Colon (tissue), 2 donors: ENCODE measurements around the gene PTPRF.

ENCODE experiments used
- FAIRE-seq: peaks from 2 replicates; lab custom pipeline; 2012; peaks lifted over from hg19 to GRCh38; lab: Jason Lieb, UNC
- donor health status: control.
- donor health status: control.

PTPRF gene

DNA sequence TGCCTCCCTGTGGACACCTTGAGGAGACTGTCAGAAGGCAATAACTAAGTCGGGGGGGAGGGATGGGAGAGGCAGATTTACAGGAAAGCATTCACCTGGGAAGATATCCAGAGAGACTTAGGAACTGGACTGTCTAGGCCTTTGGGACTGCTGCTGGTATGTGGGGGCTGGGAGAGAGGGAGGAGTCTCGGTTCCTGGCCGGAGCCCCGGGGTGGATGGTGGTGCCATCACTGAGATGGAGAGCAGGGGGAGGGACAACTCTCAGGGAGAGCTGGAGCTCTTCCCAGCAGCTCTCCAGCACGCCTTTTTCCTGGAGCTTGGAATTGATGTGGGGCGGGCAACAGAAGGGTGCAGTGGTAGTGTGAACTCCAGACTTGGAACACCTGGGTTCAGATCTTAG, 22.1 kb downstream of the PTPRF start:
- FAIRE-seq = no peak

DNA sequence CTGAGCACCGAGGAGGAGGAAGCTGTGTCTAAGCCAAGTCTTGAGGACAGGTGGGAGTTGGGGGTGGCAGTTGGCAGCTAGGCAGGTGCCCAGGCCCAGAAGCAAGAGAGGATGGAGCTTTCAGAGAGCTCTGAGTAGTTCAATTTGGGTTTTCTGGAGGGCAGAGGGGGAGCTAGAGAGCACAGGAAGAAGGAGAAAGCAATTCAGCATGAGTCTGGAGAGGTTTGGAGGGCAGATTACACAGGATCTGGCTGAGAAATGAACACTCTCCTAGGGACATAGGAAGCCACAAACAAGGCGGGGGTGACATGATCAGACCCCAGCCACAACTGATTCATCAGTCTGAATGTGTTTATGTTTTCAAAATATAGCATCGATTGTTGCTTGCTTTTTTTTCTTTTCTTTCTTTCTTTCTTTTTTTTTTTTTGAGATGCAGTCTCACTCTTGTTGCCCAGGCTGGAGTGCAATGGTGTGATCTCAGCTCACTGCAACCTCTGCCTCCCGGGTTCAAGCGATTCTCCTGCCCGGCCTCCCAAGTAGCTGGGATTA, 23.8 kb downstream of the PTPRF start:
- no peak for FAIRE-seq

GRCh38 chr1:43556782-43557181, 26.1 kb downstream of the PTPRF start:
- no peak for FAIRE-seq

DNA sequence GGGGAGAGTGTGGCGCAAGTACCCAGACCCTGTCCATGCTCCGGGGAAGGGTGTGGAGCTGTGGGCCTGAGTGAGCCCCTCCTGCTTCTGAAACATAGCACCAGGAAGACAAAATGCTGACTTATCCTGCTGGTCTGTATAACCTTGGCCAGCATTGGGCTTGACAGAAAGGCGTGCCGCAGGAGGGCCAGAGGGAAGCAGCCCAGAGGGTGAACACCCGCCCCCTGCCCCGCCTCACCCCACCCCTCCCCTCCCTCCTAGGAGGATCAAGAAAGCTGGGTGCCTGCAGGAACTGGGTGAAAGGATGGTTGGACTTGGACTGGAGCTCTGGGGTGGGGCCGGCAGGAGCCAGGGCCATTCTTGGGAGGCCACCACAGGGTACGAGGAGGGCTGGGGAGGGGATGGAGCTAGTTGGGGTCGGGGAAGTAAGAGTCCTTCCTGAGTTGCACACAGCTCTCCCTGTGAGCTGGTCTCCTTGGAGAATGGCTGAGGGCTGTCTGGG, 27.1 kb downstream of the PTPRF start:
- FAIRE-seq = no peak

DNA sequence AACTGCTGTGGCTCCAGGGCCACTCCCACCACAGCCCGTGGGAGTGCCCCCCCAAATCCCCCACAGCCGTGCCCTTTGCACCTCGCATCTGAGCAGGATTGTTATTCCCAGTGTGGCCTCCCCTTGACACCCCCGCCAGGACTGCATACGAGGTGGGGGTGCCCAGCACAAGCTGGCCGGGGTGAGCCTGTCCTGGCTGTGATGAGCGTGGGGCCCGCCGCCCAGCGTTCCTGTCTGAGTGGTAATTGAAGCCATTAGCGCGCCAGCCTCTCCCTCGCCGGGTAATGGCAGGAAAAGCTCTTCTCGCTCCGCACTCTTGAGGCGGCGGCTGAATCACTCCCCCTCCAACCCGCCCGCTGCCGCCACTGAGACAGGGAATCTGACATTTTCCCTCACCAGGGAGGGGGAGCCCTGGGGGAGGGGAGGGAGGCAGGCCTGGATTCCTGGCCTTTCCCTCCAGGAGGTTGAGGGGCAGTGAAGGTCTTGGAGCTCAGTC, 27.7 kb downstream of the PTPRF start:
- no peak for FAIRE-seq

DNA sequence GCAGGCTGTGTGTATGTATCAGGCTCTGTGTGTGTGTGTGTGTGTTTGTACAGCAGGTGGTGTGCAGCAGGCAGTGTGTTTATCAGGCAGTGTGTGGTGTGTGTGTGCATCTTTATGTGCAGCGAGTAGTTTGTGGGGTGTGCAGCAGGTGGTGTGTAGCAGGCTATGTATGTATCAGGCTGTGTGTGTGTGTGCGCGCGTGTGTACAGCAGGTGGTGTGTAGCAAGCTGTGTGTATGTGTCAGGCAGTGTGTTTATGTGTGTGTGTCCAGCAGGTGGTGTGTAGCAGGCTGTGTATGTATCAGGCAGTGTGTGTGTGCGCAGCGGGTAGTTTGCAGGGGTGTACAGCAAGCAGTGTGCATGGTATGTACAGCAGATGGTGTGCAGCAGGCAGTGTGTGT, 29.0 kb downstream of the PTPRF start:
- no peak for FAIRE-seq

GRCh38 chr1:43560286-43560685, 29.6 kb downstream of the PTPRF start:
- no peak for FAIRE-seq

DNA sequence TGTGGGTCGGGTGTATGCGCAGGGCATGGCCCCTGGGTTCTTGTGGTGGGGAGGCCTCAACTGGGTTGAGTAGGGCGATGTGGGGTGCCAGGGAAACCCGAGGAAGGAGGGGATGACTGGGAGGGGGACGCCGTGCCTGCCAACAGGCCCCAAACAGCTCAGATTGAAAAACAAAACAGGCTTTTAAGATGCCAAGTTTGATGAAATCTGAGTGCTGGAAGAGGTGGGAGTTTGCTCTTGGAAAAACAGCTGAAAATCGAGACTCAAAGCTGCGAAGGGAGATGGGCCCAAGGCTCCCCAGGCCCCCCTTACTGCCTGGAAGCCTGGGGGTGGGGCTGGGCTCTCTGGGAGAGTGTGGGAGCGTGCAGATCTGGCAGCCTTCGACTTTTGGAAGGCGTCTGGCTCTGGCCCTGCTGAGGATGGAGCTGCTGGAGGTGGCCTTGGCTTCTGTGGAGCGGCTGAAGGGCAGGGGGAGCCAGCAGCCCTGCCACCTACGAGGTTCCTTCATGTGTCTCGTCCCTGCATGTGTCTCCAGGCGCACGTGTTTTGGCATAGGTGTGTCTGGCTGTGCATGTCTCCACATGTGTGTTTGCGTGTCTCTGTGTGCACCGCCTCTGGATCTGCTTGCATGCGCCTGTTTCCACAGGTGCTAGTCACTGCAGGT, 33.3 kb downstream of the PTPRF start:
- no peak for FAIRE-seq

- no peak for FAIRE-seq
Observed at GRCh38 chr1:43564551-43565348, 34.1 kb downstream of the PTPRF start.

GRCh38 chr1:43565600-43566360, 35.1 kb downstream of the PTPRF start:
- no peak for FAIRE-seq

DNA sequence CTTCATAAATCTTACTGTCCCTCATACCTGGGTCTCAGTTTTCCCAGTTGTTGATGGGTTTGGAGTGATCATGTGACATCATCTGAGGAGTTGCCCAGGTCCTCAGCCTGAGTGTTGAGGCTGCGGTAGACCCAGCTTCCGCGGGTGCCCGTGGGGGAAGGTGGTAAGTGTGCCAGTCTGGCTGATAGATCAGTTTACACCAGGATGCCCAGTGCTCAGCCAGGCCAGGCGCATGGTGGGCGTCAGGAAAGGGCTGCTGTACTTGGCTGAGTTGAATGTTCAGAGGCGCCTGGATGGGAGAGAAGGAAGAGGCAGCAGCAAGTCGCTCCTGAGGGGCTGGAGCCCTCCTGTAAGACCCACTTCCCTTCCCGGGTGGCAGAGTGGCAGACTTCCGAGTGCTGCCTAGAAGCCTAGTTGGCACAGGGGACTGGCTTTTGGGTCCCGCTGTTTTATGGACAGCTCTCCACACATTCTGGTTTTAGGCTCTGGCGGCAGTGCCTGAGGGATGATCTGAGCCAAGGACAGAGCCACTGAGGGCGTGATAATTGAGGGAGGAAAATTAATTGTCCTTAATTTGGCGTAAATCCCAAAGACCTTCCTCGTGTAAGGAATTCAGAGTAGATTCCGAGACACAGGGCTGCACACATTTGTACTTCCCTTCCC, 35.8 kb downstream of the PTPRF start:
- no peak for FAIRE-seq

DNA sequence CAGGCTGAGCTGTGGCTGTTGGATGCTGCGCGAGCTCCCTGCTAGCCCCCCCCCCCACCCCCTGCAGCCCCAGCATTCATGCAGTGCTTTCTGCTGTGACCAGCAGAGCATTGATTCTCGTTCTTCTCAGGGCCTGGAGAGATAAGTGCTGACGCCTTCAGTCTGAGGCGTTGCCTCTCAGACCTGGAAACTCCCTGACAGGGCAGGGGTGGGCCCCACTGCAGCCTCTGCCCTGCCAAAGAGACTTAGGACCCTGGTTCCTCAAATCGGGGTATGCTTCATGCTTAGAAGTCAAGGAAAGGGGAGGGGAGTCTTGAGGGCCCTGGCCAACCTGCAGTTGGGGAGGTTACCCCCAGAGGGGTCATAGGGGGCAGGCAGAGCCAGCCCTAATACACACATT, 38.5 kb downstream of the PTPRF start:
- no peak for FAIRE-seq

DNA sequence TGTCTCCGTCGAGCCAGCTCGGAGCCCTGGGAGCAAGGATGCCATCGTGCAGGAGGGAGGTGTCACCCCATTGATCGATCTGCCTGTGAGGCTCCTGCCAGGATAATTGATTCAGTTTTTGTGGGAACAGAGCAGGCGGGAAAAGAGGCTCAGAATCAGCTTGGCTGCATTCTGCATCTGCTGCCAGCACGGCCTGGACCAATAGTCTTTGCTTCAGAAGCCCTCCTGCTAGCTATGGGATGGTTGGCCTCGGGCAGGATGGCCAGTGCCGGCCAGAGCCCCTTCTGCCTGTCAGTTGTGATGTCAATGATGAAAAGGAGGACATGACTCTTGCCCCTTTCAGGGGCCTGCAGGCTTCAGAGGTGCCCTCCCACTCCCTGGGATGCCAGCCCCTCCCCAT, 39.6 kb downstream of the PTPRF start:
- FAIRE-seq = no peak

- FAIRE-seq = no peak
Observed at GRCh38 chr1:43570715-43571114, 40.0 kb downstream of the PTPRF start.

DNA sequence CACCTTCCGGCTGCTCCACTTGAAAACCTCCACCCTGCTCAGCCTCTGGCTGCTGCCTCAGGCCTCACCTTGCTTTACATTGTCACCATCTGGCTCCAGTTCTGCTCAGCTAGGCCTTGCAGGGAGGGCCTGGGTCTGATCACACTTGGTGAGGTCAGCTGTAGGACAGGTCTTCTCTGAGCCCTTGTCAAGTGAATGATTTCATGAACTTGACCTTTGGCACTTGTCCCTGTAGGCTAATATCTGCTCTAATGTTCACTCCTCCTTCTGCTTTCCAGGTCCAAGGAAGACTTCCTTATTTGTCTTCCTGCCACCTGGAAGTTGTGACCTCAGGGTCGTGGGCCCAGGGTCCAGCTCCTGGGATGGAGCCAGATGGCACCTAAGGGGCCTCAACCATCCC, 41.4 kb downstream of the PTPRF start:
- no peak for FAIRE-seq

- FAIRE-seq = no peak
Observed at GRCh38 chr1:43572538-43572937, 41.9 kb downstream of the PTPRF start.

DNA sequence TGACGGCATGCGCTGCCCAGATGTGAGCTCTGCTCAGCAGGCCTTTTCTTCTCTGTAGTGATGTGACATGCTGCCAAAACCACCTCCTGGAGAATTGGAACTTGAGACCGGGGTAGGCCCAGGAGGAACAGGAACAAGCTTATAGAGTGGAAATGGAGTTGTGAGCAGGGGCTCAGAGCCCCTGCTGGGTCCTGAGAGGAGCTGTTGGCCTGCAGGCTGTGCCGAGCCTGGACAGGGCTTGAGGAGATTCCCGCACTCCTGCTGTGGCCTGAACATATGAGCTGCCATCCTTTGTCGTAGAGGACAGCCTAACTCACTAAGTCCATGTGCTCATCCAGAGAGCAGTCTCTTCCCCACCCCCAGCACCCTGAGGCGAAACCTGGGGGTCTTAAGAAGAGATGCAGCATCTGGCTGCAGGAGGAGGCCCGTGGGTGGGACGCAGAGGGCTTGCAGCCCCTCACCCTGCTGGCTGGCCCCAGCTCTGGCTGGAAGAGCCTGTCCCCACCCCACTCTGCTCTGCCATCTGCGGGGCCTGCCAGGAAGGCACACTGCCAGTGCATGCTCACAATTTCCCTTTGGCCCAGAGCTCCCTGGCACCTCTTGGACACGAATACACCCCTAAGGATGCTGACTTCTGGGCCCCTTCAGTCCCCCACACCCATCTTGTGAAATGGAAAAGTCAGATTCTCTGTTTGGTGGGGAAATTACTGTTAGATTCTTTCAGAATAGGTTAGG, 42.5 kb downstream of the PTPRF start:
- FAIRE-seq = no peak

DNA sequence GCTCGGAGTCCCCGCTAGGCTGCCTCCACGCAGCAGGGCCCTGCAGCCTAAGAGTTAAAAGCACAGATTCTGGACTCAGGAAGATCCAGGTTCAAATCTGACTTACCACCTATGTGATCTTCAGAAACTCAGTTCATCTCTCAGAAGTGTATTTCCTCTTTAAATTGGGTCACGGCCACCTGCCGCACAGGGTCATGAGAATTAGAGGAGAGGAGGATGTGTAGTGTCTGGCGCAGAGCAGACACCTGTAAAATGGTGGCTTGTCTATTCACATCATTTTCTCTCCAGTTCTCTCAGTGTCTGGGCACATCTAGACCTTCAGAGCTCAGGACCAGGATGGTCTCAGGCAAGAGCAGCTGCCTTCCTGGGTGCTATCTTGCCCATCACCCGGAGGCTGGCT, 45.8 kb downstream of the PTPRF start:
- no peak for FAIRE-seq

DNA sequence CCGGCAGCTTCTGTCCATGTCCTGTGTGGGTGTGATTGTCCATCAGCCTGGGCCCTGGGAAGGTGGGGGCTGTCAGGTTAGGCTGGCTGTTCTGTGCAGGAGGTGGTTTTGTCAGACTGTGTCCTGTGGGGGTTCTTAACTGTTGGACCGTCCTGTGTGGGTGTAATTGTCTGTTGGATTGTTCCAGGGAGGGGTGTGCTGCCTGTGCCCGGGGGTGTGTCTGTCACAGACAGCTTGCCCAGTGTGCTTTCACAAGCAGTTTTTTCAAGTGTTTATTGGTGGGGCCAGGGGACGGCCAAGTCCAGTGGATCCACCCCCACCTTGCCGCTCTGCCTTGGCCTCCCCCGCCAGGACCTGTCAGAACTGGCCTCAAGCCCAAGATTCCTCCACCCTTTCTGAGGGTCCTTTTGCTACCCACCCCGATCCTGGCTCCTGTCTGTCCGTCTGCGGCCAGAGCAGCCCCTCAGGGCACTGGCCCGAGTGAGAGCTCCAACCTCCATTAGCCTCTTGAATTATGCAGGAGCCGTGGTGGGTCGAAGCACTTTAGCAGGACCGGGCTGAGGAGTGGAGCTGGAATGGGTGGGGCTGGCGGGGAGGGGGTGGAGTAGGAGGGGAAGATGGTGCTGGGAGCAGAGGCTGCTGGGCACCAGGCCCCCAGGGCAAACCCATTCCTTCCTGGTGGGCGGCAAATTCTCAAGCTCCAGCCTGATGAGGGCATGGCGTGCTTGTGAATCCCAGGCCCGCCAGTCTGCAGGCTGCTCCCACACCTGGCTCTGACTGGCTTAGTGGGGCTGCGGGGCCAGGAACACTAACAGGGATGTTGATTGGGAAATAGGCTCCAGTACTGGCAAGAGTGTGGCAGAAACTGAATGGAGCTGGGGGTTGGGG, 47.2 kb downstream of the PTPRF start:
- no peak for FAIRE-seq

- FAIRE-seq = no peak
Observed at GRCh38 chr1:43580039-43580438, 49.4 kb downstream of the PTPRF start.
